ENCODE data around the gene ITGA11. TPM values are rescaled to one million over a fixed set of nuclear protein-coding genes. Genes with fewer than 3 reads are reported as not detected.
A peak's percentile ranks its signal among the peaks of the same experiment; 100 is the strongest.

Gene ITGA11
- total RNA-seq, 4 donors from 2014 or later: 0.83 to 3.6 (median 2.0) TPM

GRCh38 chr15:68322796-68323195 is 109.2 kb downstream of the ITGA11 start:
- Histone ChIP-seq H3K27ac (no peak overlapping the region), H3K4me3 (no peak overlapping the region), H3K9me3 (no peaks in the 10 kb centered on the region), H3K27me3 (peaks cover under 1% of the 10 kb centered on the region), H3K36me3 (peaks cover 3% of the 10 kb centered on the region), H3K4me1 (no peaks in the 10 kb centered on the region)
- WGBS: 80% methylated on average over 8 of the region's 9 CpGs
- no peak for TF ChIP-seq POLR2AphosphoS5 (IDR thresholded peaks at IDR 0.05)
- TF ChIP-seq EP300 (IDR thresholded peaks at IDR 0.05): no peak
- TF ChIP-seq POLR2A (IDR thresholded peaks at IDR 0.05): no peak
- TF ChIP-seq CTCF (IDR thresholded peaks at IDR 0.05): no peak
- no peak for DNase-seq (ENCODE audit: low spot score in 2 of 2)

GRCh38 chr15:68321229-68321628 is 110.7 kb downstream of the ITGA11 start:
- WGBS: 91% methylated on average over 5 of the region's 7 CpGs
- Histone ChIP-seq H3K36me3 (peaks cover 3% of the 10 kb centered on the region), H3K4me3 (no peak overlapping the region), H3K9me3 (no peaks in the 10 kb centered on the region), H3K27me3 (no peaks in the 10 kb centered on the region), H3K27ac (no peak overlapping the region), H3K4me1 (no peaks in the 10 kb centered on the region)
- TF ChIP-seq POLR2AphosphoS5 (IDR thresholded peaks at IDR 0.05): no peak
- TF ChIP-seq CTCF (IDR thresholded peaks at IDR 0.05): no peak
- TF ChIP-seq POLR2A (IDR thresholded peaks at IDR 0.05): no peak
- no peak for TF ChIP-seq EP300 (IDR thresholded peaks at IDR 0.05)
- no peak for DNase-seq (ENCODE audit: low spot score in 2 of 2)

- DNase-seq (ENCODE audit: low spot score in 2 of 2): no peak
- H3K27me3 ChIP-seq: no peaks in the 10 kb centered on the region
- no peaks in the 10 kb centered on the region for H3K9me3 ChIP-seq
- 100% methylated on average over 1 of the region's 12 CpGs for WGBS
- H3K36me3 ChIP-seq: peaks cover 3% of the 10 kb centered on the region
- no peak overlapping the region for H3K27ac ChIP-seq
- H3K4me3 ChIP-seq: no peak overlapping the region
- H3K4me1 ChIP-seq: no peaks in the 10 kb centered on the region
- TF ChIP-seq POLR2A (IDR thresholded peaks at IDR 0.05) (no peak), CTCF (IDR thresholded peaks at IDR 0.05) (no peak), EP300 (IDR thresholded peaks at IDR 0.05) (no peak), POLR2AphosphoS5 (IDR thresholded peaks at IDR 0.05) (no peak)
Observed at GRCh38 chr15:68319997-68320396, 112.0 kb downstream of the ITGA11 start.

- Histone ChIP-seq H3K27ac (no peak overlapping the region), H3K36me3 (peaks cover 3% of the 10 kb centered on the region), H3K9me3 (no peaks in the 10 kb centered on the region), H3K4me1 (no peaks in the 10 kb centered on the region), H3K4me3 (no peak overlapping the region), H3K27me3 (no peaks in the 10 kb centered on the region)
- WGBS: 90% methylated on average over 16 of the region's 18 CpGs
- DNase-seq (ENCODE audit: low spot score in 2 of 2): peak in 1 of 2 donors; percentile 43
- TF ChIP-seq CTCF (IDR thresholded peaks at IDR 0.05) (no peak), POLR2AphosphoS5 (IDR thresholded peaks at IDR 0.05) (no peak), POLR2A (IDR thresholded peaks at IDR 0.05) (no peak), EP300 (IDR thresholded peaks at IDR 0.05) (no peak)
Observed at GRCh38 chr15:68318931-68319909, 112.7 kb downstream of the ITGA11 start.

Data from suprapubic skin (tissue), 4 donors.